GM19324 (cell line): ENCODE results near the gene IDH3A.

Source experiments
- ATAC-seq: cut with Tn5 transposase; IDR thresholded peaks from one replicate; pipeline ENCODE4 v1.9.1; 2021; ENCODE audit warnings: mild to moderate bottlenecking, moderate library complexity; ENCODE audit not compliant: unreplicated experiment, low FRiP score

Gene IDH3A

GRCh38 chr15:78162038-78162437, 12.9 kb downstream of the IDH3A start:
- ATAC-seq: no peak

- no peak for ATAC-seq
These were observed 14.8 kb downstream of the IDH3A start for GRCh38 chr15:78164010-78164409.

- ATAC-seq: peak; percentile 77
These were observed 18.2 kb downstream of the IDH3A start for GRCh38 chr15:78167227-78167888.

- no peak for ATAC-seq
These were observed 19.4 kb downstream of the IDH3A start for GRCh38 chr15:78168608-78169007.

- ATAC-seq: peak; percentile 47
These were observed 21.9 kb downstream of the IDH3A start for GRCh38 chr15:78170848-78171773.

- no peak for ATAC-seq
These were observed 22.8 kb downstream of the IDH3A start for GRCh38 chr15:78171864-78172472.

GRCh38 chr15:78174401-78174800, 25.2 kb downstream of the IDH3A start:
- no peak for ATAC-seq

GRCh38 chr15:78175330-78175729, 26.2 kb downstream of the IDH3A start:
- ATAC-seq: no peak

GRCh38 chr15:78177447-78177873, 28.3 kb downstream of the IDH3A start:
- ATAC-seq: no peak

GRCh38 chr15:78178064-78178463, 28.9 kb downstream of the IDH3A start:
- ATAC-seq: no peak

GRCh38 chr15:78179286-78179840, 30.2 kb downstream of the IDH3A start:
- ATAC-seq: no peak

GRCh38 chr15:78179906-78180305, 30.7 kb downstream of the IDH3A start:
- no peak for ATAC-seq

GRCh38 chr15:78182336-78182700, 33.2 kb downstream of the IDH3A start:
- ATAC-seq: no peak

- ATAC-seq: no peak
These were observed 33.7 kb downstream of the IDH3A start for GRCh38 chr15:78182821-78183220.

GRCh38 chr15:78192826-78193594, 43.8 kb downstream of the IDH3A start:
- no peak for ATAC-seq

- no peak for ATAC-seq
These were observed 44.8 kb downstream of the IDH3A start for GRCh38 chr15:78193731-78194567.

- no peak for ATAC-seq
These were observed 45.4 kb downstream of the IDH3A start for GRCh38 chr15:78194568-78194925.

- ATAC-seq: peak; percentile 53
These were observed 46.6 kb downstream of the IDH3A start for GRCh38 chr15:78195735-78196201.

- no peak for ATAC-seq
These were observed 48.5 kb downstream of the IDH3A start for GRCh38 chr15:78197632-78198031.
